Lower leg skin (tissue), 4 donors: ENCODE data around the gene SKAP1. TPM values are rescaled to one million over a fixed set of nuclear protein-coding genes. Genes with fewer than 3 reads are reported as not detected.

Experiments
- DNase-seq, 2 donors: peaks; one replicate each; pipeline ENCODE4 v3.0.0-alpha.2; 2019; ENCODE audit warnings: low spot score in 2 of 2
- H3K4me3 ChIP-seq: fragments of 200-600 bp; sonication (generic); 2 replicates; pipeline ENCODE4 v1.5.1; 2017; ENCODE audit warnings: mild to moderate bottlenecking, low read depth; ENCODE audit not compliant: poor library complexity, severe bottlenecking
- POLR2A ChIP-seq, 2 donors: fragments of 450-650 bp; IDR thresholded peaks; one replicate each; pipeline ENCODE4 v1.6.1; 2016 to 2017; ENCODE audit warnings: antibody characterized with exemption in 2 of 2, mild to moderate bottlenecking in 1 of 2, moderate library complexity in 1 of 2
- WGBS, 2 donors: methylation state at CpG; one replicate each; pipeline ENCODE4 v1.1.5; 2018; 5-methylcytosine and 5-hydroxymethylcytosine counted together
- intact Hi-C: fragments of 100-400 bp; cut with DNase I; formaldehyde crosslinking; loops from one replicate; pipeline ENCODE4 v1.15.0; 2023; ENCODE audit warnings: low total_unique reads
- total RNA-seq, 4 donors: library from RNA; depleted of rRNA; stranded (reverse); fragments of >200 nt; gene quantifications; one replicate each; pipeline ENCODE4 v1.1.0, GENCODE V29; 2016
- TF ChIP-seq, protein P1 (sequence below), 3 donors: fragments of 450-650 bp; IDR thresholded peaks; one replicate each; pipeline ENCODE4 v1.5.1; 2016; ENCODE audit warnings: antibody characterized with exemption in 3 of 3, mild to moderate bottlenecking in 3 of 3, moderate library complexity in 2 of 3

SKAP1 gene
- total RNA-seq, 4 donors from 2014 or later = 0.99 to 1.2 TPM; not detected in 2

DNA sequence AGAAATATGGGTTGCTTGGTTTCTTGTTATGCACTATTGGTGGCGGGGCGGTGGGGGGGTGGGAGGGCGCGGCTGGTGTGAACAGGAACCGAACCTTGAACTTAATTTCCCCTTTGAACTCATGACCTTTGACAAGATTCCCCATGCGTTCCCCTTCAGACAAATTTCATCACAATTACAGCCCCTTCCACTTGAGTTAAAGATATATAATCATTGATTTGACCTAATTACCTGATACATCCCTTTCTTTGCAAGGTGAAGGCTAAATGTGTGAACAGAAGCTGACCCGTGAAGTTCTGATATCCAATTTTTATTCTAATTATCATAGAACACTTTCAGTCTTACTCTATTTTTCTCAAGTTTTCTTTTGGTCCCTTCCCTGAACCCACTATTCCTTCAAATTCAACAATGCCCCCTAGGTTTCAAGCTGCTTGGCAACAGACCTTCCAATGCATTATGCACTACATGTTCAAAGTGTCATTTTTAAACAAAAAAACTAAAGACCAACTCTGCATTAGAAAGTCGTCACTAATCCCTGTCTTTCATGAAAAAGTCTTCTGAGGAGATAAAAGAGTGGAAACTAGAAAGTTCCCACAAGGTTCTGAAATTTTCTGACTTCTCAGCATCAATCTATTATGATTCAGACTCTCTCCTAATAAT is 116.8 kb downstream of the SKAP1 start:
- intact Hi-C loops = no loop called here
- no peak overlapping the region for H3K4me3 ChIP-seq
- DNase-seq = no peak
- TF ChIP-seq, protein P1, sequence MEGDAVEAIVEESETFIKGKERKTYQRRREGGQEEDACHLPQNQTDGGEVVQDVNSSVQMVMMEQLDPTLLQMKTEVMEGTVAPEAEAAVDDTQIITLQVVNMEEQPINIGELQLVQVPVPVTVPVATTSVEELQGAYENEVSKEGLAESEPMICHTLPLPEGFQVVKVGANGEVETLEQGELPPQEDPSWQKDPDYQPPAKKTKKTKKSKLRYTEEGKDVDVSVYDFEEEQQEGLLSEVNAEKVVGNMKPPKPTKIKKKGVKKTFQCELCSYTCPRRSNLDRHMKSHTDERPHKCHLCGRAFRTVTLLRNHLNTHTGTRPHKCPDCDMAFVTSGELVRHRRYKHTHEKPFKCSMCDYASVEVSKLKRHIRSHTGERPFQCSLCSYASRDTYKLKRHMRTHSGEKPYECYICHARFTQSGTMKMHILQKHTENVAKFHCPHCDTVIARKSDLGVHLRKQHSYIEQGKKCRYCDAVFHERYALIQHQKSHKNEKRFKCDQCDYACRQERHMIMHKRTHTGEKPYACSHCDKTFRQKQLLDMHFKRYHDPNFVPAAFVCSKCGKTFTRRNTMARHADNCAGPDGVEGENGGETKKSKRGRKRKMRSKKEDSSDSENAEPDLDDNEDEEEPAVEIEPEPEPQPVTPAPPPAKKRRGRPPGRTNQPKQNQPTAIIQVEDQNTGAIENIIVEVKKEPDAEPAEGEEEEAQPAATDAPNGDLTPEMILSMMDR (IDR thresholded peaks at IDR 0.05) = no peak
- no peak for TF ChIP-seq POLR2A (IDR thresholded peaks at IDR 0.05)
- WGBS, 2 donors = 73 to 79% methylated on average over 8 of the region's 8 CpGs

DNA sequence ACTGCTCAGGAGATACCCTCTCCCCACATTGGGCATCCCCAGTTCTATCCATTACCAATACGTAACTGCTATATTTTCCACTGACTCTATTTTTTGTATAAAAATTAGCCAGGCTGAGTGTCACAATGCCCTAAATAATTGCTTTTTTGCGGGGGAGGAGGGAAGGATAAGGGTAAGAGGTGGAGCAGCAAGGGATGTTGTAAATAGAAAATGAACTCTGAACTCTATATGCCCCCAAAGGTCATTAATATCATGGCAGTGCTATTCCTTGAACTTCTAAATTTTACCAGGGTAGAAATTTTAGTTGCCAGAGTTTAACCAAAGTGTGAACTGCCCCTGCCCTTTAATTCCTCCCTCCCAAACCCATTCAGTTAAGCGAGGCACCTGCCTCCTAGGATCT is 118.7 kb downstream of the SKAP1 start:
- no peak overlapping the region for H3K4me3 ChIP-seq
- 80 to 82% methylated on average over 3 of the region's 3 CpGs for WGBS, 2 donors
- TF ChIP-seq POLR2A (IDR thresholded peaks at IDR 0.05) = no peak
- TF ChIP-seq, protein P1 (IDR thresholded peaks at IDR 0.05) = no peak
- intact Hi-C loops = no loop called here
- DNase-seq = no peak

DNA sequence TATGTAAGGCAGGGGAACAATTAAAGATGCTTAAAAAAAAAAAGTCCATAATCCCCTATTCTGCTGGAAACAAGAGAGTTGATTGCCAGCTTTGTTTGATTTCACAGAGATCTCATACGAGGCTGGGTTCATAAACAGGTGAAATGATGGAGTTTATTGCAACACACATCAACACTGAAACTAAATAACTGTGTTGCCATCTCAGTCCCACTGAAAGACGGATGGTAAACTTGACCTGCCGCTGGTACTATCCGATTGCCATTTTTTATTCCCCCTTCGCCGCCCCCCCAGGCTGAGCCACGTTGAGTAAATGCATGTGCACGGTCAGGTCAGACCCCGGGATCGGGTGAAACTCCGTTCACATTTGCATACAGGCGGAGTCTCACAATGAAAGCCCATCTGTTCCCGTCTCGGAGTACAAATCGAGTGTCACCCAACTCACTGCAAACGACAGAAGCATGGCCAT is 119.2 kb downstream of the SKAP1 start:
- intact Hi-C loops = no loop called here
- 22 to 30% methylated on average over 16 of the region's 16 CpGs for WGBS, 2 donors
- no peak overlapping the region for H3K4me3 ChIP-seq
- TF ChIP-seq, protein P1 (IDR thresholded peaks at IDR 0.05) = no peak
- TF ChIP-seq POLR2A (IDR thresholded peaks at IDR 0.05) = no peak
- DNase-seq = no peak

DNA sequence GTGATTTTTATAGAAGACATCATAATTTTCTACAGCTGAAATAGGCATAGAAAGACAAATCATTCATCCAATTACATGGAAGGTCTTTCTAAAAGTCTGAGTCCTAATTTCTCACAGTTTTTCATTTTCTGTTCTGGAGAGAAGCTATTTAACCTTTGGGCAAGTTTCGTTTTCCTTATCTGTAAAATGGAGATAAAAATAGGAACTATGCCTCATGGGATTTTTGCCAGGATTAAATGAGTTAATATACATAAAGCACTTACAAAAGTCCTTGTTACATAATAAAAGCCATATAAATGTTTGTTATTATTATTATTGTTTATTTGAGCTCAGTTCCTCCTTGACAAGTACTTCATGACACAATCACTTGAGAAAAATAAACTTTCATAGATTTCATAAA is 121.4 kb downstream of the SKAP1 start:
- WGBS, 2 donors = 45 to 60% methylated on average over 1 of the region's 1 CpG
- intact Hi-C loops = no loop called here
- TF ChIP-seq POLR2A (IDR thresholded peaks at IDR 0.05) = no peak
- DNase-seq = no peak
- H3K4me3 ChIP-seq = no peak overlapping the region

DNA sequence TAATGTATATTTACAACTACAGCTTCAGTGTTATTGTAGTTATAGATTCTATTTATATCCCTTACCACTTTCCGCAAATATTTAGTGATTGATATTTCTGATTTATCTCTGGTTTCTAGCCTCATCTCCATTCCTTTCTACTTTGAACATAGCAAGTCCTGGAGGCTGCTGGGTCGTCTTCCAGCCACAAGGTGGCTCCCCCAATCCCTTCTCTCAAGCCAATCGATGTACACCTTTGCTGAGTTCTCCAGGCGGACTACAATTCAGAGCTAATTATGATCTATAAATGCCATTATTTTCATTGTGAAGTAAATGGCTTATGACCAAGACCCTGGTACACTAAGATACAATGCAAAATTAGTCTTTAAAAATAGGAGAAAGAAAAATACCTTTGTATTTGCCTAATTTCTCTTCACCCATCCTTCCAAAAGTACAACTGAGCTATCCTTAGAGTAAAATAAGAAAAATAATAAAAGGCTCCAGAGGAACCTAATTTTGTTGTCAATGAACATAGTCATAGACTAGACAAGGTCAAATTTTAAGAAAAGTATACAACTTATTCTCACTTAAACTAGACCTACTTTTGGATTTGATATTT is 122.1 kb downstream of the SKAP1 start:
- intact Hi-C loops = no loop called here
- 15 to 16% methylated on average over 4 of the region's 4 CpGs for WGBS, 2 donors
- TF ChIP-seq, protein P1 (IDR thresholded peaks at IDR 0.05) = no peak
- no peak for TF ChIP-seq POLR2A (IDR thresholded peaks at IDR 0.05)
- no peak overlapping the region for H3K4me3 ChIP-seq
- peak; percentile 36 to 86 for DNase-seq

DNA sequence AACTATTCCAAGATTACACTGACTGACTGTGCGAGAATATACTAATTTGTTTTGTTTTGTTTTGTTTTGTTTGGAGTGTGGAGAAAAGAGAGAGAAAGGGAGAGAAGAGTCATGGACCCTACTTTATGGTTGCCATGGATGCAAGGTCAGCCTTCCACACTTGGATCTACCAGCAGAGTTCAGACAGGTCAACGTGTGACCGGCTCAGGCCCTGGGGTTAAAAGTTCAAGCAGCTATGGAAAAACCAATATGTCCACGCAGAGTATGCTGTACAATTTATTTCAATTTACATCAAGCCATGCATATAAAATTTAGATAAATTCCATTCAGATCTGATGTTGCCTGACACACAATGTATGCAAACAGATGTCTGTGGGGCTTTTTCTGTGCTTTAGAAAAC is 122.8 kb downstream of the SKAP1 start:
- intact Hi-C loops = no loop called here
- WGBS, 2 donors = 71 to 81% methylated on average over 4 of the region's 4 CpGs
- no peak overlapping the region for H3K4me3 ChIP-seq

More for the DNA sequence above, 122.8 kb downstream of the SKAP1 start:
- DNase-seq = no peak
- TF ChIP-seq POLR2A (IDR thresholded peaks at IDR 0.05) = no peak
- TF ChIP-seq, protein P1 (IDR thresholded peaks at IDR 0.05) = no peak
